Measurements from ENCODE around the gene OR51G2. TPM values are rescaled to one million over a fixed set of nuclear protein-coding genes. Genes with fewer than 3 reads are reported as not detected.
"Not testable (repeated sequence)": the region's sequence is repeated elsewhere in the genome, so short reads cannot be mapped to it uniquely, and the experiment has no call there.

OR51G2 gene
- total RNA-seq, result not detected in 2 replicates

GRCh38 chr11:4919250-4919649, at the start of gene OR51G2:
OR51G2 (minus strand) TSS chr11:4919350; CDS start chr11:4915663, 3,687 bp downstream.
- no peak for DNase-seq (ENCODE audit: extremely low read depth, low read depth, low spot score)

GRCh38 chr11:4962816-4963215, 43.7 kb upstream of the OR51G2 start:
- DNase-seq (ENCODE audit: extremely low read depth, low read depth, low spot score), result no peak

GRCh38 chr11:4960877-4961276, 41.7 kb upstream of the OR51G2 start:
- DNase-seq (ENCODE audit: extremely low read depth, low read depth, low spot score), result no peak

- DNase-seq (ENCODE audit: extremely low read depth, low read depth, low spot score), result no peak
These were observed 38.2 kb upstream of the OR51G2 start for GRCh38 chr11:4957396-4957795.

- DNase-seq (ENCODE audit: extremely low read depth, low read depth, low spot score), result not testable (repeated sequence)
These were observed 36.5 kb upstream of the OR51G2 start, which contains the start of gene OR51A2 for GRCh38 chr11:4955613-4956012. OR51A2 (minus strand) TSS chr11:4955713; CDS start chr11:4955713, 0 bp downstream.

GRCh38 chr11:4947505-4947904, 28.4 kb upstream of the OR51G2 start, which contains the start of gene OR51A4:
OR51A4 (minus strand) TSS chr11:4947605; CDS start chr11:4947100, 505 bp downstream.
- no peak for DNase-seq (ENCODE audit: extremely low read depth, low read depth, low spot score)

- DNase-seq (ENCODE audit: extremely low read depth, low read depth, low spot score), result no peak
These were observed 17.6 kb upstream of the OR51G2 start for GRCh38 chr11:4936745-4937144.

GRCh38 chr11:4932751-4933150, 13.6 kb upstream of the OR51G2 start:
- no peak for DNase-seq (ENCODE audit: extremely low read depth, low read depth, low spot score)

GRCh38 chr11:4926608-4927007, 7.5 kb upstream of the OR51G2 start:
- DNase-seq (ENCODE audit: extremely low read depth, low read depth, low spot score), result no peak

GRCh38 chr11:4924239-4924638, 5.1 kb upstream of the OR51G2 start, which contains the start of gene OR51G1:
OR51G1 (minus strand) TSS chr11:4924339; CDS start chr11:4924339, 0 bp downstream.
- no peak for DNase-seq (ENCODE audit: extremely low read depth, low read depth, low spot score)

- no peak for DNase-seq (ENCODE audit: extremely low read depth, low read depth, low spot score)
These were observed 3.2 kb upstream of the OR51G2 start for GRCh38 chr11:4922304-4922703.

- DNase-seq (ENCODE audit: extremely low read depth, low read depth, low spot score), result no peak
These were observed 2.6 kb upstream of the OR51G2 start for GRCh38 chr11:4921796-4922195.

- no peak for DNase-seq (ENCODE audit: extremely low read depth, low read depth, low spot score)
These were observed 2.6 kb downstream of the OR51G2 start for GRCh38 chr11:4916581-4916980.

- no peak for DNase-seq (ENCODE audit: extremely low read depth, low read depth, low spot score)
These were observed 15.7 kb downstream of the OR51G2 start, which contains the start of gene OR51A7 for GRCh38 chr11:4903484-4903883. OR51A7 (plus strand) TSS chr11:4903783; CDS start chr11:4907370, 3,587 bp downstream.

- DNase-seq (ENCODE audit: extremely low read depth, low read depth, low spot score), result no peak
These were observed 27.0 kb downstream of the OR51G2 start for GRCh38 chr11:4891996-4892640.

GRCh38 chr11:4890279-4890678, 28.9 kb downstream of the OR51G2 start:
- DNase-seq (ENCODE audit: extremely low read depth, low read depth, low spot score), result no peak

- no peak for DNase-seq (ENCODE audit: extremely low read depth, low read depth, low spot score)
These were observed 31.6 kb downstream of the OR51G2 start for GRCh38 chr11:4887591-4887990.

GRCh38 chr11:4886186-4886585, 33.0 kb downstream of the OR51G2 start:
- no peak for DNase-seq (ENCODE audit: extremely low read depth, low read depth, low spot score)

GRCh38 chr11:4884361-4884760, 34.8 kb downstream of the OR51G2 start:
- no peak for DNase-seq (ENCODE audit: extremely low read depth, low read depth, low spot score)

- DNase-seq (ENCODE audit: extremely low read depth, low read depth, low spot score), result no peak
These were observed 36.6 kb downstream of the OR51G2 start for GRCh38 chr11:4882543-4882942.

- DNase-seq (ENCODE audit: extremely low read depth, low read depth, low spot score), result no peak
These were observed 37.2 kb downstream of the OR51G2 start, which contains the start of gene OR51T1 for GRCh38 chr11:4881860-4882500. OR51T1 (plus strand) TSS chr11:4881900; CDS start chr11:4881900, 0 bp downstream.

- DNase-seq (ENCODE audit: extremely low read depth, low read depth, low spot score), result no peak
These were observed 38.0 kb downstream of the OR51G2 start for GRCh38 chr11:4881188-4881587.

Measured in glomerular endothelial cell (primary cell).